Spleen (tissue), 7 donors: Measurements from ENCODE around the gene ITGB2.

Experiments used
- POLR2A ChIP-seq, 3 donors: fragments of 450-650 bp; IDR thresholded peaks; one replicate each; pipeline ENCODE4 v1.5.1; 2017; ENCODE audit warnings: antibody characterized with exemption in 3 of 3, mild to moderate bottlenecking in 1 of 3
- POLR2AphosphoS5 ChIP-seq, 3 donors: sonication (generic); formaldehyde crosslinking; IDR thresholded peaks; one replicate each; pipeline ENCODE4 v1.5.1; 2017; ENCODE audit warnings: antibody characterized with exemption in 3 of 3
- TF ChIP-seq, protein P1 (sequence below), 11 experiments: fragments of 200-600 bp in 7 of 11; fragments of 450-650 bp in 4 of 11; sonication (generic) in 4 of 11; IDR thresholded peaks in 8 of 11; conservative IDR thresholded peaks in 3 of 11; 1 replicate in 7 of 11; 2 replicates in 4 of 11; pipeline versions ENCODE4 v1.4.0 to v1.8.0; 2016 to 2021; ENCODE audit warnings: antibody characterized with exemption in 11 of 11, inconsistent platforms in 4 of 11, mild to moderate bottlenecking in 1 of 11
- donor health status: DM: no; HTN: no; CAD: no; lungs with moderate emphysema.
- donor health status: DM: no; HTN: no; CAD: no.
- donor health status: DM: no; HTN: no; CAD: no.

GRCh38 chr21:44898011-44898488 is 22.6 kb downstream of the ITGB2 start:
- TF ChIP-seq, protein P1, sequence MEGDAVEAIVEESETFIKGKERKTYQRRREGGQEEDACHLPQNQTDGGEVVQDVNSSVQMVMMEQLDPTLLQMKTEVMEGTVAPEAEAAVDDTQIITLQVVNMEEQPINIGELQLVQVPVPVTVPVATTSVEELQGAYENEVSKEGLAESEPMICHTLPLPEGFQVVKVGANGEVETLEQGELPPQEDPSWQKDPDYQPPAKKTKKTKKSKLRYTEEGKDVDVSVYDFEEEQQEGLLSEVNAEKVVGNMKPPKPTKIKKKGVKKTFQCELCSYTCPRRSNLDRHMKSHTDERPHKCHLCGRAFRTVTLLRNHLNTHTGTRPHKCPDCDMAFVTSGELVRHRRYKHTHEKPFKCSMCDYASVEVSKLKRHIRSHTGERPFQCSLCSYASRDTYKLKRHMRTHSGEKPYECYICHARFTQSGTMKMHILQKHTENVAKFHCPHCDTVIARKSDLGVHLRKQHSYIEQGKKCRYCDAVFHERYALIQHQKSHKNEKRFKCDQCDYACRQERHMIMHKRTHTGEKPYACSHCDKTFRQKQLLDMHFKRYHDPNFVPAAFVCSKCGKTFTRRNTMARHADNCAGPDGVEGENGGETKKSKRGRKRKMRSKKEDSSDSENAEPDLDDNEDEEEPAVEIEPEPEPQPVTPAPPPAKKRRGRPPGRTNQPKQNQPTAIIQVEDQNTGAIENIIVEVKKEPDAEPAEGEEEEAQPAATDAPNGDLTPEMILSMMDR (IDR thresholded peaks at IDR 0.05 in 8 of 11, conservative IDR thresholded peaks at IDR 0.05 in 3 of 11) = no peak
- TF ChIP-seq POLR2A (IDR thresholded peaks at IDR 0.05) (no peak), POLR2AphosphoS5 (IDR thresholded peaks at IDR 0.05) (peak in 1 of 3 donors; percentile 26)
